LoVo (cell line): ENCODE data around the gene CDC42BPB.

Experiments used
- DNase-seq: peaks from one replicate; pipeline ENCODE4 v3.0.0-alpha.2; 2016; ENCODE audit warnings: low spot score

The CDC42BPB gene

GRCh38 chr14:103073876-103074728, 16.8 kb upstream of the CDC42BPB start:
- DNase-seq, result no peak

- no peak for DNase-seq
Measured at GRCh38 chr14:103073367-103073875, 16.1 kb upstream of the CDC42BPB start.

GRCh38 chr14:103072595-103073366, 15.4 kb upstream of the CDC42BPB start:
- peak; percentile 65 for DNase-seq

GRCh38 chr14:103071544-103072251, 14.3 kb upstream of the CDC42BPB start:
- DNase-seq, result peak; percentile 66

- no peak for DNase-seq
Measured at GRCh38 chr14:103070971-103071542, 13.7 kb upstream of the CDC42BPB start.

GRCh38 chr14:103070263-103070885, 13.0 kb upstream of the CDC42BPB start:
- DNase-seq, result no peak

GRCh38 chr14:103068351-103069073, 11.2 kb upstream of the CDC42BPB start:
- DNase-seq, result no peak

- peak; percentile 87 for DNase-seq
Measured at GRCh38 chr14:103067231-103067954, 10.0 kb upstream of the CDC42BPB start.

GRCh38 chr14:103066399-103066798, 9.1 kb upstream of the CDC42BPB start:
- no peak for DNase-seq

- DNase-seq, result no peak
Measured at GRCh38 chr14:103065861-103066260, 8.5 kb upstream of the CDC42BPB start.

- DNase-seq, result no peak
Measured at GRCh38 chr14:103064978-103065377, 7.6 kb upstream of the CDC42BPB start.

GRCh38 chr14:103064436-103064835, 7.1 kb upstream of the CDC42BPB start:
- DNase-seq, result no peak

- no peak for DNase-seq
Measured at GRCh38 chr14:103061482-103061976, 4.2 kb upstream of the CDC42BPB start.

GRCh38 chr14:103059556-103059955, 2.2 kb upstream of the CDC42BPB start:
- no peak for DNase-seq

GRCh38 chr14:103058164-103059055, 1.1 kb upstream of the CDC42BPB start:
- no peak for DNase-seq

- no peak for DNase-seq
Measured at GRCh38 chr14:103057028-103057371, 349 bp downstream of the CDC42BPB start.

GRCh38 chr14:103056322-103057027, 874 bp downstream of the CDC42BPB start:
- peak; percentile 55 for DNase-seq

GRCh38 chr14:103055695-103056094, 1.7 kb downstream of the CDC42BPB start:
- no peak for DNase-seq
